A549 treated with Hydrocortisone at 1 μM for 4 hours (cell line): Measurements from ENCODE around the gene CLCN1. TPM values are rescaled to one million over a fixed set of nuclear protein-coding genes. Genes with fewer than 3 reads are reported as not detected.

ENCODE experiments used
- total RNA-seq: library from RNA; stranded (reverse); fragments of 200-300 nt; extraction: Qiagen RNA extraction; gene quantifications from 5 replicates; pipeline ENCODE4 v1.2.3, GENCODE V29; 2022

Gene CLCN1
- total RNA-seq: 0.03 to 0.07 TPM (median 0.03 TPM) in 3 of 5 replicates, not detected in the others

DNA sequence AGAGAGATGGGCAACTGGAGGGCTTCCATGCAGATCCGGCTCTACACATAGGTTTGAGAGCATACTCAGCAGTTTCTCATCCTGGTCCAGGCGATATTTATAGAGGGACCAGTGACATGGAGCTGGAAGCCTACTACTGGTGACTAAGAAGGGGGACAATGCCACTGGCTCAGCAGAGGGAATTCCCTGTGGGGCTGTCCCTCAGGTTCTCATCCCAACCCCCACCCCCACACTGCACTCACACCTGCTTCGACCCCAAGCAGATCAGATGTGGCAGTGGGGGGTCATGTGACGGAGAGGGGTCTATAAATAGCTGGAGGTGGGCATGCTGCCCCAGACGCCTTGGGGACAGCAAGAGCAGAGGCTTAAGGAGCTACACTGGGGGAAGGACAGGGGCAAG lies at the start of gene CLCN1:
CLCN1 (plus strand) TSS at position 336 of the 400 bp plus-strand sequence. CDS start 102 bp downstream, outside the sequence.

DNA sequence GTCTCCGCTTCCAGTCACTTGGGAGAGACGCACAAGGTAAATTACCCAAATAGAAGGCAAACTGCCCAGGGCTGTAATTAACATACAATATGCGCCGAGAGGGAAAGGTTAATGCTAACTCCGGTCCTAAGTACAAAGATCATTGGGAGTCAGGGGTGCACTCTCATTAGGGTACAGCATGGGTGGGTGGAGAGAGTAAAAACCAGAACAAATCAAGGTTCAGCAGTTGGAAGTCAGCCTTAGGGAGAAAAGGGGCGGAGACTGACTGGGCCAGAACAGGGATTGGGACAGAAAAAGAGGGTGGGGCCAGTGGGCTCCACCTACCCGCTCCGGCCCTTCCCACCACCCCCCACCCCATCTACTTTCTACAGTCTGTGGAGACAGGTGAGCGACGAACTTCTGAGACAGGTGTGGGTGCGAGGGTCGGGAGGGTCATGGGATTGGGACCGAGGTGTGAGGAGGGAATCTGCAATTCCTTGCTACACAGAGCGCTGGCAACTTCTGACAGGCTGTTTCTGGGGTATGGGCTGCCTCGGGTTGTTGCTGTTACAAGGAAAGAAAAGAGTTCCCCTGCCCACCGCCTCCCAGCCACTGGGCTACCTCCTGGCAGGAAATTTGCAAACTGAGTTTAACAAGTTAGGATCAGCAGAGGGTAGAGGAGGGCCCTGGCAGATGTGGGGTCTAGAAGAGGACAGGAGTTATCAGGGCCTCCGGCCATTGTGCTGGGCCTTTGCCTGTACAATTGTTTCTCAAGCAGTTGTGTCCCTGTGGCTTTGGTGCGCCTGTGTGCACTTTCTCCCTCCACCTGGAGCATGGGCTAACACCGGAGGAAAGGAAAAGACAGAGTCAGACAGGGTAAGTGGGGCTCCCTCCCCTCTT lies 31.1 kb upstream of the CLCN1 start, which contains the start of gene TMEM139:
TMEM139 (plus strand) TSS at position 368 of the 879 bp plus-strand sequence. CDS start 1,000 bp downstream, outside the sequence.

DNA sequence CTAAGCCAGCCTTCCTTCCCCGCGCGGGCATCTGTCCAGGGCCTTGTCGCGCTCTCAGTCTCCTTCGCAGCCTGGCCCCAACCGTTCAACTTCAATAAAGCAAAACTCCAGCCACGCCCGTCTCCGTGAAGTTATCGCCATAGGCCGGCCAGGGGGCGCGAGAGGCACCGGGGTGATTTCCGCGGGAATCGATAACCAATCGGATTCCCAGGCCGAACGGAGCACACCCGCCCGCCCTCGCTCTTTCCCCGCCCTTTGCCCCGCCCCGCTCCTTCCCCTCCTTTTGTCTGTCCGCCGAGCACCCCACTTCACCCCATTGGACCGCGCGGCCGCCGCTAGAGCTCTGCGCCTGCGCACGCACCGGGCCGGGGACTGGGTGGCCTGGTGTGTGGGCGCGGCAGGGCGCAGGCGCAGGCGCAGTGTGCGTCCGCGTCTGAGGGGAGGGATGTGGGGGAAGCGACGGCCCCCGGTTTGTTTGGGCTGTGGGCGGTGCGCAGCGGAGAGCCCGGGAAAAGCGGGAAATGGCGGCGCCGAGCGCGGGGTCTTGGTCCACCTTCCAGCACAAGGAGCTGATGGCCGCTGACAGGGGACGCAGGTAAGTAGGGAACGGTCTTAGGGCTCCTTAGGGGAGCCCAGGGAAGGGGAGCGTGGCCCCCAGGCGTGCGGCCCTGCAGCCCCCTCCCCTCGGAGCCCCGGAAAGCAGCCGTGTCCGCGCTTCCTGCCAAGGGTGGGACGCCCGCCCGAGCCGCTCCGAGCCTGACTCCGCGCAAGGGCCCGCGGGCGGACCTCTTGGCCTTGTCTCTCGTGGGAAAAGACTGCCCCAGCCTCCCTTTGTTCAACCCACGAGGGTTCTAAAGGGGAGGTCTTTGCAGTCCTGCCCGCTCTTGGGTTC lies 27.7 kb upstream of the CLCN1 start, which contains the start of gene CASP2:
CASP2 (plus strand) TSS at position 417 of the 892 bp plus-strand sequence; CDS start at position 522, 105 bp downstream.

DNA sequence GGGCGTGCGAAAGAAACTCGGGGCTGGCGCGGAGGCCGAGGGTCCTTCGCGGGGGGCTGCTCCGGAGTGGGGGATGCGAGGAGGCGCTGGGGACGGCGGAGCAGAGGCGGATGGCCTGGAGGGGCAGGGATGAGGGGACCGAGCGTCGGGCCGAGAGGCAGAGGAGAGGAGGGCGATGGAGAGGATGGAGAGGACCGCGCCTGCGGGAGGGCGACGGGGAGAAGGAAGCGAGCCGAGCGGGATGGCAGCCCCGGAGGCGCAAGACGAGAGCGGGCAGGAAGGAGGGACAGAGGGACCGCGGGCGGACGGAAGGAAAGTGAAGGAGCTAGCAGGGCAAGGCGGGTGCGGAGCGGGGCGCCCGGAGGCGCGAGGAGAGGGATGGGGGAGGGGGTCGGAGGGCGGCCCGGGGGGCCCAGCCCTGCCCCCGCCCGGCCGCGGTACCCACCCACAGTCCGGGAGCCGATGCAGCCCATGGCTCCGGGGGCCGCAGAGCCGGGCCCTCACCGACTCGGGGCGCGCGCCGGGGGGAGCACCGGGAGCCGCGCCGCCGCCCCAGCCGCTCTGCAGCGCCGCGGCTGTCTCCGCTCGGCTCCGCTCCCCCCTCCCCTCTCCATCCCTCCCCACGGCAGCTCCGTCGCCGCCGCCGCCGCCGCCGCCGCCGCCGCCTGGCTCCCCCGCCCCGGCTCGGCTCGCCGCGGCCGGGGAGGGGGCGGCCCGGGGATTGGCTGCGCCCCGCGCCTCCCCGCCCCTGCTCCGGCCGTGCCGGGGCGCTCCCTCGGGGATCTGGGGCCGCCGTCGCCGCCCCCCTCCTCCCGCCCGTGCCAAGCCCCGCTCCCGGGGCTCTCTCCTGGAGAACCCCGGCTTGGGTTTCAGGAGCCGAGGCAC lies 46.5 kb downstream of the CLCN1 start, which contains the start of gene FAM131B:
FAM131B (minus strand) TSS at position 583 of the 885 bp plus-strand sequence; CDS start at position 473, 110 bp downstream.

DNA sequence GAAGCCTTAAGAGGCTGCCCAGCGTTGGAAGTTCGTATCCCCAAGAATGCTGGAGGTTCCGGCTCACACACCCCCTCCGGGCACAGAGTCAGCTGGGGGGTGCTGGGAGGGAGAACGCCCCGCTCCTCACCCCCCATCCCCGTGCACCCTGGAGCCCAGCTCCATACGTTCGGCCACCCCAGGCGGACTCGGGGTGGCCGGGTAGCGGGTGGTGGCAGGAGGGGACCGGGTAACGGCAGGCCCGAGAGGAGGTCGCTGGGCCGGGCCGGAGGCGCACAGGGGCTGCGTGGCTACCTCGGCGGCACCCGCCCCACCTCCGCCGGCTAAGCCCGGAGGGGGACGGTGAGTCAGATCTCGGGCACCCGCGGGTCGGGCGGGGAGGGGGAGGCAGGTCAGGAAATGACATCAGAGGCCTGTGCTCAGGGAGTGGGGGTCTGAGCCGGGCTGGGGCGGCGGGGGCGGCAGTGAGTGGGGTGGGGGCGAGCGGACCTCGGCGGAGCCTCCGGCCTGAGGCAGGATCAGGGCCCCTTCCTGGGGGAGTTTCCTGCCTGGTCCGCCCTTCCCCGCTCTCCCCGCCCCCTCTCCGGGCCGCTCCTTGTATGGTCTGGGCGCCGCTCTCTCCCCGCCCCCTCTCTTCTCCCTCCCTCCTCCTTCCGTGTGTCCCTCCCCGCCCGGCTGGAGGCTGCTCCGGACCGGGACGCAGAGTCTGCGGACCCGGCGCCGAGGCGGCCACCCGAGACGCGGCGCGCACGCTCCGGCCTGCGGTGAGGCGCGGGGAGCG lies 64.9 kb downstream of the CLCN1 start, which contains the start of gene ZYX:
ZYX (plus strand) TSS at position 700 of the 781 bp plus-strand sequence. CDS start 227 bp downstream, outside the sequence.

Other genes with a start within 250 kb of the CLCN1 start
- gene PIP, start 184.0 kb upstream of the CLCN1 start, total RNA-seq: 0.35 to 0.64 TPM in 2 of 5 replicates, not detected in the others
- not detected in 5 replicates for gene TAS2R39, start 132.7 kb upstream of the CLCN1 start, total RNA-seq
- not detected in 5 replicates for gene TAS2R40, start 94.1 kb upstream of the CLCN1 start, total RNA-seq
- 104 to 122 TPM (median 116 TPM) in 5 replicates for gene GSTK1, start 52.7 kb upstream of the CLCN1 start, total RNA-seq
- gene TMEM139, start 31.2 kb upstream of the CLCN1 start, total RNA-seq: 0.53 to 1.5 TPM (median 0.68 TPM) in 5 replicates
- gene CASP2, start 27.8 kb upstream of the CLCN1 start, total RNA-seq: 17.6 to 24.3 TPM (median 19.4 TPM) in 5 replicates
- 0.23 to 0.50 TPM (median 0.39 TPM) in 5 replicates for gene FAM131B, start 46.6 kb downstream of the CLCN1 start, total RNA-seq
- gene ZYX, start 65.2 kb downstream of the CLCN1 start, total RNA-seq: 165 to 204 TPM (median 185 TPM) in 5 replicates
- gene EPHA1, start 92.7 kb downstream of the CLCN1 start, total RNA-seq: 0.02 to 0.21 TPM (median 0.10 TPM) in 4 of 5 replicates, not detected in the other
- gene TAS2R60, start 127.3 kb downstream of the CLCN1 start, total RNA-seq: not detected in 5 replicates
- gene TAS2R41, start 161.8 kb downstream of the CLCN1 start, total RNA-seq: not detected in 5 replicates